K562 (cell line): ENCODE data around the gene GULP1. TPM values are rescaled to one million over a fixed set of nuclear protein-coding genes. Genes with fewer than 3 reads are reported as not detected.

Experiments used
- ATAC-seq: fragments of 200-7000 bp; cut with Tn5 transposase; 3 replicates; pipeline ENCODE4 v1.9.1; 2020; ENCODE audit warnings: moderate library complexity
- BruUV-seq: library from RNA; stranded (reverse); fragments of 400-500 nt; replicated peaks from 2 replicates; lab custom pipeline; 2021; lab: Mats Ljungman, UMichigan
- CTCF ChIA-PET: fragments of 300-600 bp; formaldehyde crosslinking; extraction: SDS; loops from one replicate; lab custom pipeline; 2021; ENCODE audit warnings: low intra/inter-chr PET ratio; lab: Yijun Ruan, JAX
- POLR2A ChIA-PET: fragments of 300-600, 350-650 bp; sonication (Branson Sonifier 250); formaldehyde crosslinking; extraction: SDS; loops from one replicate; lab custom pipeline; 2021; ENCODE audit warnings: antibody characterized with exemption, inconsistent platforms; lab: Yijun Ruan, JAX
- DNase-seq, 4 experiments: peaks; one replicate each; pipeline versions ENCODE4 v3.0.0 to v3.0.0-alpha.2; 2011 to 2018; ENCODE audit warnings: low spot score in 3 of 4, mixed read lengths in 3 of 4; ENCODE audit errors: extremely low read depth in 1 of 4
- FAIRE-seq: peaks from 2 replicates; lab custom pipeline; 2011; peaks lifted over from hg19 to GRCh38; lab: Jason Lieb, UNC
- H2AFZ ChIP-seq: 2 replicates; pipeline ENCODE4 v1.6.0; 2011; ENCODE audit warnings: low read depth, low read length, control low read depth, inconsistent platforms
- H3K27ac ChIP-seq: fragments of 200-600 bp; 3 replicates; pipeline ENCODE4 v1.8.0; 2011; ENCODE audit warnings: low read depth, mild to moderate bottlenecking, control low read depth, inconsistent platforms, low read length, moderate library complexity, mixed read lengths; ENCODE audit errors: extremely low read depth
- H3K27me3 ChIP-seq, 2 experiments: fragments of 300-600 bp in 1 of 2; 2 replicates in 1 of 2; 3 replicates in 1 of 2; pipeline versions ENCODE4 v1.6.0 to v1.8.0; 2011; ENCODE audit warnings: inconsistent platforms in 2 of 2, low read length in 2 of 2, mild to moderate bottlenecking in 1 of 2, mixed read lengths in 1 of 2, moderate library complexity in 1 of 2; ENCODE audit not compliant: control insufficient read depth in 2 of 2, insufficient read depth in 2 of 2
- H3K36me3 ChIP-seq: fragments of 300-600 bp; 3 replicates; pipeline ENCODE4 v1.8.0; 2011; ENCODE audit warnings: mild to moderate bottlenecking, low read length, inconsistent platforms; ENCODE audit not compliant: control insufficient read depth, insufficient read depth
- H3K4me1 ChIP-seq, 2 experiments: fragments of 200-600 bp in 1 of 2; replicated peaks in 1 of 2; 2 replicates in 1 of 2; 3 replicates in 1 of 2; pipeline versions ENCODE4 v1.5.1 to v1.8.0; 2011; ENCODE audit warnings: inconsistent platforms in 2 of 2, low read length in 2 of 2, mild to moderate bottlenecking in 1 of 2, mixed read lengths in 1 of 2, moderate library complexity in 1 of 2; ENCODE audit not compliant: control insufficient read depth in 2 of 2, insufficient read depth in 2 of 2
- H3K4me2 ChIP-seq: 2 replicates; pipeline ENCODE4 v1.6.1; 2011; ENCODE audit warnings: low read length, control low read depth, inconsistent platforms, mixed read lengths; ENCODE audit not compliant: insufficient read depth
- H3K4me3 ChIP-seq: fragments of 200-600 bp; sonication (generic), shearing (Covaris generic); 2 replicates; pipeline ENCODE4 v1.5.1; 2016; ENCODE audit warnings: control low read depth, inconsistent platforms
- H3K79me2 ChIP-seq: fragments of 200-600 bp; 3 replicates; pipeline ENCODE4 v1.8.0; 2011; ENCODE audit warnings: low read length, inconsistent platforms; ENCODE audit not compliant: control insufficient read depth, insufficient read depth
- H3K9ac ChIP-seq, 2 experiments: 2 replicates each; pipeline versions ENCODE4 v1.6.0 to v1.6.1; 2011; ENCODE audit warnings: low read depth in 2 of 2, low read length in 2 of 2, control low read depth in 1 of 2, inconsistent platforms in 1 of 2, mild to moderate bottlenecking in 1 of 2, mixed read lengths in 1 of 2; ENCODE audit not compliant: insufficient read depth in 1 of 2
- H3K9me1 ChIP-seq: one replicate; pipeline ENCODE4 v1.6.0; 2011; ENCODE audit warnings: inconsistent platforms, mild to moderate bottlenecking, low read length, moderate library complexity; ENCODE audit not compliant: control insufficient read depth, insufficient read depth
- H3K9me3 ChIP-seq: replicated peaks from 2 replicates; pipeline ENCODE4 v1.5.1; 2011; ENCODE audit warnings: low read depth, low read length, inconsistent platforms; ENCODE audit not compliant: control insufficient read depth, insufficient read depth
- H4K20me1 ChIP-seq: replicated peaks from 2 replicates; pipeline ENCODE4 v1.6.1; 2011; ENCODE audit warnings: low read length, inconsistent platforms, mixed read lengths; ENCODE audit not compliant: control insufficient read depth, insufficient read depth
- BRCA1 ChIP-seq, 2 experiments: fragments of 450-650 bp in 1 of 2; sonication (generic) in 1 of 2; formaldehyde crosslinking in 1 of 2; IDR thresholded peaks; 2 replicates each; pipeline versions ENCODE4 v1.5.0 to v1.6.1; 2017 to 2020; ENCODE audit warnings: mild to moderate bottlenecking in 1 of 2, missing genetic modification reagents in 1 of 2
- CBFA2T3 ChIP-seq: fragments of 450-650 bp; IDR thresholded peaks from 2 replicates; pipeline ENCODE4 v1.6.1; 2017
- FOXP1 ChIP-seq: sonication (generic); formaldehyde crosslinking; IDR thresholded peaks from 2 replicates; pipeline ENCODE4 v1.8.0; 2022; ENCODE audit warnings: mild to moderate bottlenecking, missing genetic modification reagents
- GABPB1 ChIP-seq: sonication (generic); formaldehyde crosslinking; IDR thresholded peaks from 2 replicates; pipeline ENCODE4 v1.8.0; 2022; ENCODE audit warnings: mild to moderate bottlenecking, missing genetic modification reagents
- GATAD2A ChIP-seq: fragments of 450-650 bp; IDR thresholded peaks from 2 replicates; pipeline ENCODE4 v1.6.1; 2017
- HDAC8 ChIP-seq: fragments of 450-650 bp; IDR thresholded peaks from 2 replicates; pipeline ENCODE4 v1.6.1; 2016; ENCODE audit warnings: mild to moderate bottlenecking, missing genetic modification characterization, moderate library complexity, missing compliant biosample characterization
- SMAD3 ChIP-seq: fragments of 450-650 bp; formaldehyde crosslinking; conservative IDR thresholded peaks from 2 replicates; pipeline ENCODE4 v1.4.0; 2020; ENCODE audit warnings: mild to moderate bottlenecking
- ZNF174 ChIP-seq: fragments of 250-450 bp; sonication (Bioruptor Pico); IDR thresholded peaks from 2 replicates; pipeline ENCODE4 v1.4.0; 2020; ENCODE audit warnings: mild to moderate bottlenecking
- ZNF175 ChIP-seq: fragments of 200-800 bp; sonication (Bioruptor generic); IDR thresholded peaks from 2 replicates; pipeline ENCODE4 v1.6.1; 2016; ENCODE audit warnings: low read depth, mild to moderate bottlenecking, missing genetic modification characterization, missing compliant biosample characterization
- ZSCAN32 ChIP-seq: fragments of 450-650 bp; formaldehyde crosslinking; IDR thresholded peaks from 2 replicates; pipeline ENCODE4 v1.4.0; 2020; ENCODE audit warnings: mild to moderate bottlenecking, moderate library complexity
- WGBS: fragments of 100-300 bp; shearing (Covaris generic); methylation state at CpG from one replicate; pipeline ENCODE4 v1.1.6; 2016; ENCODE audit warnings: low coverage, mixed read lengths; ENCODE audit not compliant: insufficient coverage; ENCODE audit errors: missing lambda C conversion rate; 5-methylcytosine and 5-hydroxymethylcytosine counted together
- in situ Hi-C: fragments of 300-500 bp; cut with MboI; formaldehyde crosslinking; loops from 4 replicates; pipeline ENCODE4 v1.15.0; 2018; ENCODE audit warnings: inconsistent platforms, mixed read lengths
- intact Hi-C: fragments of 100-400 bp; cut with micrococcal nuclease; formaldehyde crosslinking; loops from 2 replicates; pipeline ENCODE4 v1.14.2; 2022
- polyA plus RNA-seq, 8 experiments: library from polyadenylated mRNA; depleted of rRNA in 4 of 8; stranded (reverse) in 5 of 8; unstranded in 3 of 8; fragments of >200 nt; fragmentation: Nextera tagmentation in 2 of 8; fragmentation: Illumina TruSeq in 1 of 8; extraction: Ambion mirVana in 2 of 8; extraction: Trizol in 1 of 8; gene quantifications; 2 replicates each; pipeline versions ENCODE4 v1.2.1 to v1.2.3, GENCODE V29; 2011 to 2014; ENCODE audit warnings: inconsistent platforms in 1 of 8, missing spikeins in 1 of 8
- total RNA-seq, 7 experiments: library from RNA; depleted of rRNA in 6 of 7; stranded (reverse); fragments of >200 nt in 6 of 7; fragmentation: Illumina TruSeq in 2 of 7; extraction: Trizol in 2 of 7; gene quantifications; 2 replicates each; pipeline versions ENCODE4 v1.2.1 to v1.2.3, GENCODE V29; 2011 to 2021; ENCODE audit warnings: low replicate concordance in 1 of 7
- TF ChIP-seq, protein P1 (sequence below): fragments of 250-450 bp; sonication (Bioruptor Pico); IDR thresholded peaks from 2 replicates; pipeline ENCODE4 v1.8.0; 2022; ENCODE audit warnings: inconsistent platforms, mild to moderate bottlenecking, moderate library complexity, borderline replicate concordance

Gene GULP1
- total and polyA plus RNA-seq, 9 of the 15 experiments (the other 6 are each of a cell fraction or from before 2014, with no cell fraction given): 8.5 to 25.3 (median 19.5) TPM

DNA sequence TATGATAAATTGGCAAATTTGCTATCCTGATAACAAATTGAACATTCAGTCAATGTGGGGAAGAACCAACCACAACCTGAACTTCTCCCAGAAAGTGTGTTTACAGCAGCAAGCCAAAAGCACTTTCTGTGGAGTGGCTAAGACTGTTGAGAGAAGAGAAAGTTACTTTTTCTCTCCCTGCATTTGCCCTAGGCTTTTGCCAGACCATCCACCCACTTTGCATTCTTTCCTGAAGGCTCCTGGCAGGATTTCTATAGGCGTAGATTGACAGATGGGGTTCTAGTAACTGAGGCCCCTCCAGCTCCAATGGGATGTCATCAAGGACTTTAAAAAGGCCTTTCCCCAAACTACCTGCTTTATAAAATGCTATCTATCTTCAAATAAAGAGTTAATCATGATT, 215.2 kb downstream of the GULP1 start:
- ChIA-PET POLR2A (no interaction called here), CTCF (no interaction called here)
- in situ Hi-C loops: loop anchor here (25.0 kb wide), 1 partner anchor 920 kb away; no protein-coding TSS in a partner anchor
- Histone ChIP-seq H2AFZ (no peak overlapping the region), H3K4me2 (no peak overlapping the region), H3K9me1 (no peaks in the 10 kb centered on the region), H4K20me1 (no peaks in the 10 kb centered on the region), H3K4me1 (no peaks in the 10 kb centered on the region), H3K27ac (no peak overlapping the region), H3K79me2 (no peaks in the 10 kb centered on the region), H3K4me3 (no peak overlapping the region), H3K9me3 (no peaks in the 10 kb centered on the region), H3K27me3 (no peaks in the 10 kb centered on the region), H3K9ac (no peak overlapping the region), H3K36me3 (no peaks in the 10 kb centered on the region)
- FAIRE-seq: no peak
- intact Hi-C loops: no loop called here
- ATAC-seq: no peak
- TF ChIP-seq GATAD2A: no peak
- TF ChIP-seq BRCA1 (IDR thresholded peaks at IDR 0.05): no peak
- TF ChIP-seq BRCA1 (CRISPR knock-in tag; IDR thresholded peaks at IDR 0.05): no peak
- TF ChIP-seq ZNF175 (CRISPR knock-in tag): no peak
- TF ChIP-seq CBFA2T3: no peak
- no peak for TF ChIP-seq GABPB1 (CRISPR knock-in tag)
- TF ChIP-seq FOXP1 (CRISPR knock-in tag): no peak
- no peak for TF ChIP-seq ZNF174 (CRISPR knock-in tag)
- no peak for TF ChIP-seq HDAC8
- TF ChIP-seq, protein P1, sequence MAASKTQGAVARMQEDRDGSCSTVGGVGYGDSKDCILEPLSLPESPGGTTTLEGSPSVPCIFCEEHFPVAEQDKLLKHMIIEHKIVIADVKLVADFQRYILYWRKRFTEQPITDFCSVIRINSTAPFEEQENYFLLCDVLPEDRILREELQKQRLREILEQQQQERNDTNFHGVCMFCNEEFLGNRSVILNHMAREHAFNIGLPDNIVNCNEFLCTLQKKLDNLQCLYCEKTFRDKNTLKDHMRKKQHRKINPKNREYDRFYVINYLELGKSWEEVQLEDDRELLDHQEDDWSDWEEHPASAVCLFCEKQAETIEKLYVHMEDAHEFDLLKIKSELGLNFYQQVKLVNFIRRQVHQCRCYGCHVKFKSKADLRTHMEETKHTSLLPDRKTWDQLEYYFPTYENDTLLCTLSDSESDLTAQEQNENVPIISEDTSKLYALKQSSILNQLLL (CRISPR knock-in tag): no peak
- TF ChIP-seq SMAD3 (CRISPR knock-in tag): no peak
- TF ChIP-seq ZSCAN32: no peak
- DNase-seq: no peak
- 100% methylated on average over 1 of the region's 1 CpG for whole genome bisulfite sequencing
- no TSS peak for BruUV-seq
